Measurements from ENCODE around the gene RCN1.

GRCh38 chr11:32103941-32104340 lies 13.1 kb downstream of the RCN1 start:
- TF ChIP-seq CTCF (IDR thresholded peaks at IDR 0.05): no peak
- no peak for TF ChIP-seq POLR2A (IDR thresholded peaks at IDR 0.05)

Data from right lobe of liver (tissue), 4 donors.